Measurements from ENCODE around the gene MRPL28. TPM values are rescaled to one million over a fixed set of nuclear protein-coding genes. Genes with fewer than 3 reads are reported as not detected.
A peak's percentile ranks its signal among the peaks of the same experiment; 100 is the strongest.
"Not testable (repeated sequence)": the region's sequence is repeated elsewhere in the genome, so short reads cannot be mapped to it uniquely, and the experiment has no call there.

The MRPL28 gene
- total RNA-seq, 1 experiment from 2014 or later, result 78.0 TPM

DNA sequence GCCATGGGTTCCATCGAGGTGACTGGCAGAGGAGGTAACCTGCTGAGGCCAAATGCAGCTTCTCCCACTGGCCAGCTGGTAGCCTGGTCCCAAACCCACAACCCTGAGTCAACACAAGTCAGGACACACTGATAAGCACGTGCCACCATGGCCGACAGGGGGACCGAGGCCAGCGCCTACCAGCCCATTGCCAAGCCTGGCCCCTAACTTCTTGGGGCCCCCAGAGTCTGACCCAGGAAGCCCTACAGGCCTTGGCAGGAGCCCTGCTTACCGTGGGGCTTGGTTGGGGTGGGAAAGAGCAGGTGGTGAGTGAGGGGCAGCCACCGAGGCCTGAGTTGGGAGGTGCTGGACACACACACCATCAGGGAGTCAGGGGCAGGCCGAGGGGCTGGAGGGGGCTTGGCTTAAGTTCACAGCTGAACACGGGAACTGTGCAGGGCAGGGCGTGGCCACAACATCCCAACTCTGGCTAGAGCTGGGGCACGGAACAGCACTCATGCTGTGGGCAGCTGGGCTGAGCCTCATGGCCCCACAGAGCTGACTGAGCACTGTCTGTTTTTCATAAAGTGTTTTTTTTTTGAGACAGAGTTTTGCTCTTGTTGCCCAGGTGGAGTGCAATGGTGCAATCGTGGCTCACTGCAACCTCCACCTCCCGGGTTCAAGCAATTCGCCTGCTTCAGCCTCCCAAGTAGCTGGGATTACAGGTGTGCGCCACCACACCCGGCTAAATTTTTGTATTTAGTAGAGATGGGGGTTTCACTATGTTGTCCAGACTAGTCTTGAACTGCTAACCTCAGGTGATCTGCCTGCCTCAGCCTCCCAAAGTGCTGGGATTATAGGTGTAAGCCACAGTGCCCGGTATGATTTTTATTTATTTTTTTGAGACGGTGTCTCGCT is 5.5 kb downstream of the MRPL28 start:
- in situ Hi-C loops (cut with HindIII; ENCODE audit: low pct_unique_long_range_greater_than_20kb, low sequenced_read_pairs), result no loop called here
- DNase-seq (ENCODE audit: low read depth, low spot score), result no peak

DNA sequence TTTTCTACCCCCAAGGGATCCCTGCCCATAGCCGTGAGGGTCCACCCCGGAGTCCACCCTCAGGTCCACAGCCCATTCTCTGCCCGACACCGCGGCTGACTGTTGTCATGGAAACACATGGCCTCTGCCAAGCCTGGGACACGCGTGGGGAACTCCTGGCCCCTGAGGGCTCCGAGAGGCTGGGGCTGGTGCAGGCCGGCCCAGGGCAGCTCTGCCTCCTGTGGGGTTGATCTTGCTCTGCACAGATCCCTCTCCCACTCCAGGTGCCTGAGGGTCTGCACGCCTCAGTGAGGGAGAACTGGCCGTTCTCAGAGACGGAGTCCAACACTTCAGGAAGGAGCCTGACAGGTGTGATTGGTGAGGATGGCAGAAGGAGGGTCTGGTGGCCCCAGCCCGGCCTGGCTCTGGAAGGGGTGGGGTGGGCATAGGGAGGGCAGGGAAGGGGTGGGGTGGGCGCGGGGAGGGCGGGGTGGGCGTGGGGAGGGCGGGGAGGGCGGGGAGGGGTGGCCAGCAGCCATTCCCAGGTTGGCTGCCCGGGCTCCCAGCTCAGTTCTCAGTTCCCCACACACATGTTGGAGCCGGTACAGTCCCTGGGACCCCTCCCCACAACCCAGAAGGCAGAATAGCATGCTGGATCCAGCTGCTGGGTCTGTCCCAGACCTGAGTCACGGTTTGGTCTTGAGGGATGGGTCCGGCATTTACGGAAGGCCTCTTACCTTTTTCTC is 6.4 kb downstream of the MRPL28 start:
- DNase-seq (ENCODE audit: low read depth, low spot score), result no peak
- in situ Hi-C loops (cut with HindIII; ENCODE audit: low pct_unique_long_range_greater_than_20kb, low sequenced_read_pairs), result no loop called here

DNA sequence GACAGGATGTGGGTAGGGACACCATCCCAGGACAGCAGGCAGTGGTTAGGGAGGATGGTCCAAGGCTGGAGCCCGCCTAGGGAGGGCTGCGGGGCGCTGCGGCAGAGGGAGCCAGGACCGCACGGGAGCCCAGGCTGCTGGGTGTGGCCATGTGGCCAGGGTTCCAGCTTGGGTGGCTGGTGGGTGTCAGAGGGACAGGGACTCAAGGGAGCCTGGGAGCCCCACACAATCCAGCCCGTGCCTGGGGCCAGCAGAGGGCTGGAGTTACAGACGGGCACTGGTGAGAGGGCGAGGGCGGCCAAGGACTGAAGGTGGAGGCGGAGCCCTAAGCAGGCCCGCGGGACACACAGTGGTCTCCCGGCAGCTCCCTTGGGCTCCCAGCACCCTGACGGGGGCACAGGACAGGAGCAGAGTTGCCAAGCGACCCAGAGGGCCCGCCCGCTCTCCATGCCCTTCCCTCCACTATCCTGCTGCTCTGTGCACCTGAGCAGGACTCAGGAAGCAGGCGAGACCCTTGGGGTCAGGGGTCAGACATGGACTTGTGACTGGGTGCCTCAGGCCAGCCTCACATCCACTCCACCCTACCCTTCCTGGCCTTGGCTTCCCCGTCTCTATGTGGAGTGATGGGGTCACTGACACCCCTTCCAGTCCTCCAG is 7.1 kb downstream of the MRPL28 start:
- in situ Hi-C loops (cut with HindIII; ENCODE audit: low pct_unique_long_range_greater_than_20kb, low sequenced_read_pairs), result no loop called here
- no peak for DNase-seq (ENCODE audit: low read depth, low spot score)

DNA sequence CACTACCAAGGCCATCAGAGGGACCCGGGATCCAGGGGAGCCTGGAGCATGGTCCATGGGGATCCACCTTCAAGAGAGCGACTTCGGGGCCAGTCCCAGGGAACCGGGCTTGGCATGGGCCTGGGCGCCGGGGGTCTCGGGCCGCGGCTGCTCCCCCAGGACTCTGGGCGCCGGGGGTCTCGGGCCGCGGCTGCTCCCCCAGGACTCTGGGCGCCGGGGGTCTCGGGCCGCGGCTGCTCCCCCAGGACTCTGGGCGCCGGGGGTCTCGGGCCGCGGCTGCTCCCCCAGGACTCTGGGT is 7.7 kb downstream of the MRPL28 start:
- DNase-seq (ENCODE audit: low read depth, low spot score); in situ Hi-C loops (cut with HindIII; ENCODE audit: low pct_unique_long_range_greater_than_20kb, low sequenced_read_pairs): not testable (repeated sequence)

DNA sequence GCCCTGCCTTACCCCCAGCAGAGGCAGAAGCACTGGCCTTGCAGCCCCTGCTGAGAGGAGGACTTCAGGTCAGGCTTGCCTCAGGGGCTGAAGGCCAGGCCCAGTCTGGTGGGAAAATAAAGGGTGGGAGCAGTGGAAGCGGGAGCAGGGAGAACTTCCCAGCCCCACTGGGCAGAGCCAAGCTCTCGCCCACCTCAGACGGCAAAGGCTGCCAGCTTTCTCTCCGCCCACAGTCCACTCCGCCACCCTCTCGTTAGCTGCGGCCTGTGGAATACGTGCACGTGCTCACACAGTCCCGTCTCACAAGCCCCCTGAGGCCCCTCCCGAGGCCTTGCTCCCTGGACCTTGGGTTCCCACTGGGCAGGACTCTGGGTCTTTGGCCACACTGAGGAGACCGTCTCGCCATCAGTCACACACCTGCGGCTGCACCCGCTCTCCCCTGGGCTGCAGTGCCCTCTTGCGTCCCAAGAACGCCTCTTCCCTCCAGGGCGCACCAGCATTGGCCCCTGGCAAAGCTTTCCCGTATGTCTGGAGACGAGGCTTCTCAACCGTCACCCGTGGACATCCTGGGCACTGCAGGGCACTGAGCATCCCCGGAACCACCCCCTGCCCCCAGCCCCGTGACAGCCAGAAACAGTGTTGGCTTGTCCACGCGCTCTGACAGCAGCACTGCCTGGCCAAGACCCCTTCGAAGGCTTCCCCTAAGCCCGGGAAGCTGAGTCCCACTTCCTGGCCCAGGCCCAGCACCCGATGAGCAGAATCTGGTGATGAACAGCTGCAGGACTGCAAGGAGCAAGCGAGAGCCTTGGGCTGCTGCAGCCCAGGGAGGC is 8.3 kb downstream of the MRPL28 start:
- DNase-seq (ENCODE audit: low read depth, low spot score), result peak; percentile 75
- in situ Hi-C loops (cut with HindIII; ENCODE audit: low pct_unique_long_range_greater_than_20kb, low sequenced_read_pairs), result no loop called here

DNA sequence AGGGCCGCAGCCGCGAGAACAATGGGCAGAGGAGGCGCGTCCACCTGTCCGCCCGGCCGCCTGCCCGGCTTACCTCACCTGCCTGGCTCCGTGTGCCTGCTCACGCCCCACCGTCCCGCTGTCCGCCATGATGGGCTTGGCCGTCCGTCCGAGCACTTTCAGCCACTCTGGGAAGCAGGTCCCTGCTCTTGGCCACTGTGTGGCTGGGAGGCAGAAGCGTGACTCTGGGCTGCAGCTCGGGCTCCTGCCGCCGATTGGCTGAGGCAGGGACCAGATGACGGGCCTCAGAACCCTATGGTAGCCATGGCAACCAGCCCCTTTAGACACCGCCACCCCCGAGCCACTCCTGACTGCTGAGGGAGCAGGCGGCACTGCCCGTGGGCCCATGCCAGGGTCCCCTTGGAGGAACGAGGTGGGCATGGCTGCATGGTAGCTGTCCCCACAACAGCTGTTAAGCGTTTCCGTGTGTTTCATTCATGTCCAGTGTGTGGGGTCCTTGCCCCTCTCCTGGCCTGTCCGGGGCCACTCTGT is 8.9 kb downstream of the MRPL28 start:
- in situ Hi-C loops (cut with HindIII; ENCODE audit: low pct_unique_long_range_greater_than_20kb, low sequenced_read_pairs), result no loop called here
- DNase-seq (ENCODE audit: low read depth, low spot score), result no peak

DNA sequence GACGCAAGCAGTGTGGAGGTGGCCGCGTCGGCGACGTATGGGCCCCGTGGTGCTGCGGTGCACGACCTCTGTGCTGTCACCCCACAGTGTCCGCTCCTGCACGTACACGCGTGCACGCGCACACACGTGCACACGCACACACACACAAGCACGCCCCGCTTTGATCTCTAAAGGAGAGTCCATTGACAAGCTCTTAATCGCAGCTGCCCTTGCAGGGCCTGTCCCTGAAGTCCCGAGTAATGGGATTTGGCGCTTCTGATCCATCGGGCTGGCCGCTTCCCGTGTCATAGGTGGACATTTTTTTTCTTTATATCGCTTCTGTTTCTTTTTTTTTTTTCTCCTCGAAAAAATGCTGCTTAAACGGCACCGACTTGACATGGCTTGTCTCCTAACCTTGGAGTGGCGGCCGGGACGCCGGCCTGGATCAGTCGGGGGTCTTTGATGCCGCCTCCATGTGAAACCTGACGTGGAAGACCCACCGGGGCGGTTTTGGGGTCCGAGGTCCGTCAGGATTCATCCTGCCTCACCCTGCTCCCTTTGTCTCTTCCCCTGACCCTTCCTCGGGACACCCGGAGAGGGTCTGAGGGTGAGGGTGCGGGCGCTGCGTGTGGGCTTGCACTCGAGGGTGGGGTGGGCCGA is 9.5 kb downstream of the MRPL28 start:
- in situ Hi-C loops (cut with HindIII; ENCODE audit: low pct_unique_long_range_greater_than_20kb, low sequenced_read_pairs), result no loop called here
- DNase-seq (ENCODE audit: low read depth, low spot score), result no peak

DNA sequence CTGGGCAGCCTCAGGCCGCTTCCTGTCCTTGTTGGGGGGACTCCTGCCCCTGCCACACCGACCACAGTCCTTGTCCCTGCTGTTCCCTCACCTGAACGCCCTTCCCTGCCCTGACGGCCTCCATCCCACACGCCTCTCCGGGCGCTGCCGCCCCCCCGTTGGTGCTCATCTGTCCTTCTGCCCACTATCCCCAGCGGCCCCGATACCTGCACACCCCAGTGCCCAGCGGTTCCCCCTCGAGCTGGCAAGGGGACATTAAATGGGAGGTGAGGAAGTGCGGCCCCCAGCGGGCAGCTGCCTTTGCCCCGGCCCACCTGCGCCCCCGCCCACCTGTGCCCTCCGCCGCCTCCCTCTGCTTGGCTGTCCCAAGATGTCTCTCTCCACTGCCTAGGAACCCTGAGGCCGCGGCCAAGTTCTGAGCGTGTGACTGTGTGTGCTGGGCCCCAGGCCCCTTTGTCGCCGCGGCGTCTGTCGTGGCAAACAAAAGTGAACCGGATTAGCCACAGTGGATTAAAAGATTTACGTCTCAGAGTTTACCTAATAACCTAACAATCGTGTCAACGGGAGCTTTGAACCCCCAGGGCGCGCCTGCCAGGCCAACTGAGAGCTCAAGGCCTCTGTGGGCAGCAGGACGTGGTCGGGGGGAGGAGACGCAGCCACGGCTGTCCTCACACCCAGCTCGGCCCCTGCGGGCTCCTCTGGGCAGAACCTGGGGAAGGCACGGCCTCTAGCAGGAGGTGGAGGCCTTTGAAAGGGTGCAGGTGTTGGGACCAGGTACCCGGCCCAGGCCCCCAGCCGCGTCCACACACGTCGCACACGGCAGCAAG is 10.3 kb downstream of the MRPL28 start:
- DNase-seq (ENCODE audit: low read depth, low spot score), result no peak
- in situ Hi-C loops (cut with HindIII; ENCODE audit: low pct_unique_long_range_greater_than_20kb, low sequenced_read_pairs), result no loop called here

DNA sequence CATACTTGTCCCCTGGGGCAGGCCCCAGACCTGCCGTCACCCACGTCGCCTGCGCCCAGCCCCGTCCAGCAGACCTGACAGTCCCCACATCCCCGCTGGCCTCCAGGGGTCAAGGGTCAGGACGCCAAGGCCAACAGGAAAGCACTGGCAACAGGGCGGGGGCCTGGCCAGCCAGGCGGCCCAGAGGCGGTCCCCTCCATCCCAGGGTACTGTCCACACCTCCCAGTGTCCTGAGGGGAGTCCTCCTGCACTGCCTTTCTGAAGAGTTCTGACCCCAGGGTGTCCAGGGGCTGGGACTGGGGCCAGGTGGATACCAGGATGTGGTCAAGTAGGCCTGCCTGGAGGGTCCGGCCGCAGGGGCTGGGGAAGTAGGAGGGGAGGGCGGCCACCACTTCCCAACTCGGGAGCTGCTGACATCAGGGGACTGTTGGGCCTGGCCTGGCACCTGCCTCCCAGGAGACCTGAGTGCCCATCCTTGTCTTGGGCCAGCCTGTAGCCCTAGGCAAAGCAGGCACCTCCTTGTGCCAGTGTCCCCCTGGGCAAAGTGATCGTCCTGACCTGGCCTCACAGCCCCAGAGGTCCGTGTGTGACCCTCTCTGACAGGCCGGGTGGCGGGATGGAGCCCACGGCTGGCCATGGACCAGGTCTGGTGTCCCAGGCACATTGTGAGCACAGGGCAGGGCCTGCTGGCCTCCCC is 11.1 kb downstream of the MRPL28 start:
- DNase-seq (ENCODE audit: low read depth, low spot score), result no peak

DNA sequence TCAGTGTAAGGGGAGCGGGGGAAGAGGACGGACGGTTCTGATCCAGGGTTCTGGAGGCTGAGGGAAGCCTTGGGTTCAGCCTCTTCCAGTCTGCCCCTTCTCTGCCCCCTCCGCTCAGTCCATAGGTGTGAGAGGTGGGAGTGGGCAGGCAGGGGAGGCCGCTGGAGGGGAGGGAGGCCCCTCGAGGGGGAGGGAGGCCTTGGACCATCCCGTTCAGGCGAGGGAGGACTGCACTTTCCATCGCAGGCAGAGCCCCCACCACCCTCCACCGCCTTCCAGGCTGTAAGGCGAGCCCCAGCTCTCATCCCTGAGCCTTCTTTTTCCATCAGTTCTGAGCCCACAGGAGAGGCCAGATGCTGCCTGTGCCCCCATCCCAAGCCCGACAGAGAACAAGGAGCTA is 13.6 kb downstream of the MRPL28 start:
- no peak for DNase-seq (ENCODE audit: low read depth, low spot score)
- in situ Hi-C loops (cut with HindIII; ENCODE audit: low pct_unique_long_range_greater_than_20kb, low sequenced_read_pairs), result no loop called here

More for the DNA sequence above, 11.1 kb downstream of the MRPL28 start:
- in situ Hi-C loops (cut with HindIII; ENCODE audit: low pct_unique_long_range_greater_than_20kb, low sequenced_read_pairs), result no loop called here

DNA sequence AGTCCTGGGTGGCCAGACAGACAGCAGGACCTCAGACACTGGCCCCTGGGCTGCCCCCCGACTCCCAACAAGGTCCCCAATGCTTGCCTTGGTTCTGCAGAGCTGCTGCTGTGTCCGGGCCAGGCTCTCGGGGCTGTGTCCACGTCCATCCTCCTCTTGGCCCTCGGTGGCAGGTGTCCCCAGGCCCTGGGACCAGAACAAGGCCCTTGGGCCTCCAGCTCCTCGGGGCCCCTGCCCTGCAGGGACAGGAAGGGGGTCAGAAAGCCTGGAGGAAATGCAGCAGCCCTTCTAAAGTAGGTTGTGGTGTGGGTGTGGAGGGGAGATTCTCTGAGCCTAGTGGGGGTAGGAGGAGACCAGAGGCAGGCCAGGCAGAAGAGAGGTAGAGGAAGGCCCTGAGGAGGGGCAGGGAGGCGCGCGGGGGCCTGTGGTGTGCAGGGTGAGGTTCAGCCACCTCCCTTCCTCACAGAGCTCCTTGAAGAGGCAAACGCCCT is 15.3 kb downstream of the MRPL28 start:
- in situ Hi-C loops (cut with HindIII; ENCODE audit: low pct_unique_long_range_greater_than_20kb, low sequenced_read_pairs), result no loop called here

DNA sequence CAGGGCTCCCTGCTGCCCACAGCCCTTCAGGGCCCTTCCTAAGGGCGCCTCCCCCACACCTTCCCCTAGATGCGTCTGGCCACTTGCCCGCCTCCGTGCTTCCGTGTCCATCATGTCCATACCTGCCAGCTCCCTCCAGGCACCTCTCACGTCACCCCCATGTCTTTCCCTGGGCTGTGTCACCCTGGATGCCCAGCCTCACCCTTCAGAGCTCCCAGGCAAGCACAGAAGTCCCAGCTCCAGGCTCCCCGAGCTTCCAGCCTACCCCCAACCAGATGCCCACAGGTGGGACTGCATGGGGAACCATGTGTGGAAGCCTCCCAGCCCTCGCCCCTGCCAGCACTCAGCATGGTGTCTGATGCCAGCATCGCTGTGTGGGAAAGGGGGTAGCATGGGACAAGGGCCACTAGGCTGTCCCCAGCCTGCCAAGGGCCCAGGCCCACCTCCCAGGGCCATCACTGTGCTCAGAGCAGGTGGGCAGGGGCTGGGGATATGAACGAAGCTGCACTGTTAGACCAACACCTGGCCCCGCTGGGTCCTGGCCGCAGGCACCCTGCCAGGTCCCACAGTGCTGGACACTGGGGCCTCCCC is 16.0 kb downstream of the MRPL28 start:
- no peak for DNase-seq (ENCODE audit: low read depth, low spot score)
- in situ Hi-C loops (cut with HindIII; ENCODE audit: low pct_unique_long_range_greater_than_20kb, low sequenced_read_pairs), result no loop called here

More for the DNA sequence above, 15.3 kb downstream of the MRPL28 start:
- no peak for DNase-seq (ENCODE audit: low read depth, low spot score)

DNA sequence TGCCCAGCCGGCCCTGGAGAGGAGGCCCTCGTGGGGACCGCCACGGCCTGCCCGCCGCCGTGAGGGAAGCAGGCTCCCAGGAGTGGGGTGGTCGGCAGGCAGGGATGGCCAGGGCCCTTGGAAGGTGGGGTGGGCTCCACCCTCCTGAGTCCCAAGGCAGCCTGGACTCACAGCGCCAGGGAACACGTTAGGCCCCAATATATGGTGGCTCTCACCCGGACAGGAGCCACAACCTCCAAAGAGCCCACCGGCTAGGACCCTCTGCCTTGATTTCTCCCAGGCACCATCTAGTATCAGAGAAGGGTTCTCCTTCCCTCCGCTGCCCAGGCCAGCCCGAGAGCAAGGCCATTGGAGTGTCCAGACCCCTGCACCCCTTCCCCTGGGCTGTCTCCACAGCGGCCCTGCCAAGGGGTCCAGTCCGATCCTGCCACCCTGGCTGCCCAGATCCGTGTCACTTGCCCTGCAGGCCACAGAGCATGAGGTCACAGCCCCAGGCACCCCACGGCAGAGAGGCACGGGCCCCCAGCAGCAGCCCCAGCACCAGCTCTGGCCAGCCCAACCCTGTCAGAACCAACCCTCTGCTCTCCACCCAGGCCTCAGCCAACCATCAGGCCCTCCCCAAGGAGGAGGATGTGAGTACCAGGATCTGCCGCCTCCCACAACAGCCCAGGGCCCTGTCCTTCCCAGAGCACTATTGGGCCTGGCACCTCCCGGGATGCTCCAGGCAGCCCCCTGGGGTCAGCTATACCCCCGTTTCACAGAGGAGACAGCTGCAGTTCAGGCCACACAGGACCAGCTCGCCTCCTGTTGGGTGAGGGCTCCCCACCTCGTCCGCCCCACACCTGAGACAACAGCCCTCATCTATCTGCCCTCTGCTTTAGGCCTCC is 16.7 kb downstream of the MRPL28 start:
- in situ Hi-C loops (cut with HindIII; ENCODE audit: low pct_unique_long_range_greater_than_20kb, low sequenced_read_pairs), result no loop called here
- DNase-seq (ENCODE audit: low read depth, low spot score), result no peak

DNA sequence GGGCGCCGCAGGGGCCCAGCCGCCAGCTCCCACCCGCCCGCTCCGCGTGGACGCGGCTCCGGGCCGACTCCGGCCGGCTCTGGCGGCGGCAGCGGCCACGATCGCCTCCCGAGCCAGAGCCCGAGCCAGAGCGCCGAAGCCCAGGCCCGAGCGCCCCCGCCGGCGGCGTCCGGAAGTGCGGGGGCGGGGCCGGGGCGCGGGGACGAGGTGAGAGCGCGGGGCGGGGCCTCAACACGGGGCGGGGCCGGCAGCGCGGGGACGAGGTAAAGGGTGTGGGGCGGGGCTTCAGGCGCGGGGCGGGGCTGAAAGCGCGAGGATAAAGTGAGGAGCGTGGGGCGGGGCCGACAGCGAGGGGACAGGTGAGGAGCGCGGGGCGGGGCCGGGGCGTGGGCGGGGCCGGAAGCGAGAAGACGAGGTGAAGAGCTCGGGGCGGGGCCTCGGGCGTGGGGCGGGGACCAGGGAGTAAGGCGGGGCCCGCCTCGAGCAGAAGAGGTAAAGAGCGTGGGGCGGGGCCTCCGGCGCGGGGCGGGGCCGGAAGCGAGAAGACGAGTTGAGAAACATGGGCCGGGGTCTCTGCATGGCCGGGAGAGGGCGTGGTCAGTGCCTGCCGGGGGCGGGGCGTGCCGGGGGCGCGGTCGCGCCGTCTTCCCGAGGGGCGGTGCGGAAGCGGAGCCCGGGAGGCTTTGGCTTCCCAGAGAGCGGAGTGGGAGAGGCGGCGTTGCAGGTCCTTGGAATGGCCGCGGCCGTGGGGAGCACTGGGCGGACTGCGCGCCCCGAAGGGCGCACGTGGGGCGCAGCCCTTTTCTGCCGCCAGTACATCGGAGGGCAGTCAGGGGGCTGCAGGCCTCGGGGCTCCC is 17.6 kb downstream of the MRPL28 start, which contains the start of gene AXIN1:
AXIN1 (minus strand) TSS at position 177 of the 857 bp plus-strand sequence. CDS start 5,698 bp downstream, outside the sequence.
- DNase-seq (ENCODE audit: low read depth, low spot score), result peak; percentile 96
- in situ Hi-C loops (cut with HindIII; ENCODE audit: low pct_unique_long_range_greater_than_20kb, low sequenced_read_pairs), result no loop called here

Data from SK-MEL-5 (cell line).